Neural cell (in vitro differentiated cells): ENCODE results near the gene AP1M2. TPM values are rescaled to one million over a fixed set of nuclear protein-coding genes. Genes with fewer than 3 reads are reported as not detected.
A peak's percentile ranks its signal among the peaks of the same experiment; 100 is the strongest.
"Not testable (repeated sequence)": the region's sequence is repeated elsewhere in the genome, so short reads cannot be mapped to it uniquely, and the experiment has no call there.

Experiments
- H2AFZ ChIP-seq: fragments of 200-600, 300-800 bp; sonication (generic), shearing (Covaris generic); 2 replicates; pipeline ENCODE4 v1.6.0; 2014; ENCODE audit warnings: low read depth, mild to moderate bottlenecking, antibody characterized with exemption, low read length, moderate library complexity
- H3F3A ChIP-seq: fragments of 200-600 bp; shearing (Covaris generic); 2 replicates; pipeline ENCODE4 v1.6.1; 2016; ENCODE audit warnings: mild to moderate bottlenecking, moderate library complexity, mixed read lengths, antibody characterized with exemption, low read length; ENCODE audit not compliant: insufficient read depth, poor library complexity, severe bottlenecking
- H3K27ac ChIP-seq: fragments of 200-600, 300-800 bp; sonication (generic), shearing (Covaris generic); 2 replicates; pipeline ENCODE4 v1.5.1; 2014; ENCODE audit warnings: mild to moderate bottlenecking, low read length, moderate library complexity
- H3K27me3 ChIP-seq: fragments of 300-800, 200-600 bp; sonication (generic), shearing (Covaris generic); 2 replicates; pipeline ENCODE4 v1.6.0; 2014; ENCODE audit warnings: mild to moderate bottlenecking, low read depth, low read length, moderate library complexity; ENCODE audit not compliant: insufficient read depth
- H3K36me3 ChIP-seq: fragments of 300-800, 200-600 bp; sonication (generic), shearing (Covaris generic); 2 replicates; pipeline ENCODE4 v1.5.1; 2014; ENCODE audit warnings: mild to moderate bottlenecking, antibody characterized with exemption, low read length, moderate library complexity; ENCODE audit not compliant: insufficient read depth
- H3K4me2 ChIP-seq: fragments of 300-800, 200-600 bp; sonication (generic), shearing (Covaris generic); 2 replicates; pipeline ENCODE4 v1.6.0; 2014; ENCODE audit warnings: mild to moderate bottlenecking, low read length
- H3K4me3 ChIP-seq: fragments of 300-800, 200-600 bp; sonication (generic), shearing (Covaris generic); 2 replicates; pipeline ENCODE4 v1.5.1; 2014; ENCODE audit warnings: mild to moderate bottlenecking, low read length, moderate library complexity
- H3K79me2 ChIP-seq: fragments of 200-600 bp; shearing (Covaris generic); replicated peaks from 2 replicates; pipeline ENCODE4 v1.6.0; 2014; ENCODE audit warnings: mild to moderate bottlenecking, low read length, moderate library complexity; ENCODE audit not compliant: insufficient read depth
- H3K9ac ChIP-seq: fragments of 300-800, 200-600 bp; sonication (generic), shearing (Covaris generic); 2 replicates; pipeline ENCODE4 v1.6.1; 2016; ENCODE audit warnings: mild to moderate bottlenecking, low read length, mixed read lengths
- H3K9me2 ChIP-seq: fragments of 200-600 bp; shearing (Covaris generic); 2 replicates; pipeline ENCODE4 v1.6.1; 2016; ENCODE audit warnings: mild to moderate bottlenecking, low read length, mixed read lengths; ENCODE audit not compliant: insufficient read depth
- H3K9me3 ChIP-seq: fragments of 200-600, 300-800 bp; sonication (generic), shearing (Covaris generic); 2 replicates; pipeline ENCODE4 v1.6.1; 2016; ENCODE audit warnings: mild to moderate bottlenecking, mixed run types, low read length, moderate library complexity, mixed read lengths
- H4K20me1 ChIP-seq: fragments of 200-600 bp; shearing (Covaris generic); 2 replicates; pipeline ENCODE4 v1.6.1; 2016; ENCODE audit warnings: mild to moderate bottlenecking, mixed run types; ENCODE audit not compliant: insufficient read depth
- CTCF ChIP-seq: fragments of 450-650 bp; IDR thresholded peaks from 2 replicates; pipeline ENCODE4 v1.5.1; 2014; ENCODE audit warnings: antibody characterized with exemption, mild to moderate bottlenecking, moderate library complexity; ENCODE audit not compliant: poor library complexity, severe bottlenecking
- EP300 ChIP-seq: fragments of 450-650 bp; conservative IDR thresholded peaks from 2 replicates; pipeline ENCODE4 v1.6.1; 2014; ENCODE audit warnings: antibody characterized with exemption, mild to moderate bottlenecking, moderate library complexity; ENCODE audit not compliant: poor library complexity, severe bottlenecking
- EZH2 ChIP-seq: fragments of 200-600, 300-800 bp; shearing (Covaris generic), sonication (generic); IDR thresholded peaks from 2 replicates; pipeline ENCODE4 v1.6.1; 2014; ENCODE audit warnings: antibody characterized with exemption, low read length, borderline replicate concordance, mild to moderate bottlenecking; ENCODE audit not compliant: insufficient read depth, poor library complexity, severe bottlenecking
- MXI1 ChIP-seq: fragments of 450-650 bp; conservative IDR thresholded peaks from 2 replicates; pipeline ENCODE4 v1.6.1; 2014; ENCODE audit warnings: antibody characterized with exemption, mild to moderate bottlenecking; ENCODE audit not compliant: poor library complexity, severe bottlenecking
- POLR2AphosphoS5 ChIP-seq: IDR thresholded peaks from 2 replicates; pipeline ENCODE4 v1.6.1; 2012
- RAD21 ChIP-seq: fragments of 450-650 bp; conservative IDR thresholded peaks from 2 replicates; pipeline ENCODE4 v1.6.1; 2014; ENCODE audit warnings: antibody characterized with exemption, mild to moderate bottlenecking, moderate library complexity
- SMC3 ChIP-seq: fragments of 450-650 bp; conservative IDR thresholded peaks from 2 replicates; pipeline ENCODE4 v1.6.1; 2014; ENCODE audit warnings: antibody characterized with exemption, mild to moderate bottlenecking, moderate library complexity; ENCODE audit not compliant: poor library complexity
- TAF1 ChIP-seq: IDR thresholded peaks from 2 replicates; pipeline ENCODE4 v1.6.1; 2012; ENCODE audit warnings: low read depth
- polyA plus RNA-seq: library from polyadenylated mRNA; depleted of rRNA; stranded (reverse); fragments of >200 nt; gene quantifications from 2 replicates; pipeline ENCODE4 v1.2.3, GENCODE V29; 2014
- TF ChIP-seq, protein P1 (sequence below): IDR thresholded peaks from 2 replicates; pipeline ENCODE4 v1.6.1; 2012; ENCODE audit warnings: borderline replicate concordance

The AP1M2 gene
- polyA plus RNA-seq, 1 donor from 2014 or later: 0.38 TPM

GRCh38 chr19:10543420-10544241, 43.5 kb downstream of the AP1M2 start, which contains the start of gene ATG4D:
ATG4D (plus strand) TSS chr19:10543904; CDS start chr19:10544091, 187 bp downstream.
- Histone ChIP-seq H3K9ac (peak within 1 kb of the TSS; percentile 83), H4K20me1 (no peaks in the 10 kb centered on the region), H3K27me3 (no peaks in the 10 kb centered on the region), H3F3A (no peaks in the 10 kb centered on the region), H2AFZ (peak within 1 kb of the TSS; percentile 77), H3K4me3 (peak within 1 kb of the TSS; percentile 94), H3K79me2 (peaks cover 15% of the 10 kb centered on the region), H3K4me2 (peak within 1 kb of the TSS; percentile 85), H3K36me3 (no peaks in the 10 kb centered on the region), H3K9me3 (no peaks in the 10 kb centered on the region), H3K27ac (peak within 1 kb of the TSS; percentile 31), H3K9me2 (no peaks in the 10 kb centered on the region)
- TF ChIP-seq, protein P1, sequence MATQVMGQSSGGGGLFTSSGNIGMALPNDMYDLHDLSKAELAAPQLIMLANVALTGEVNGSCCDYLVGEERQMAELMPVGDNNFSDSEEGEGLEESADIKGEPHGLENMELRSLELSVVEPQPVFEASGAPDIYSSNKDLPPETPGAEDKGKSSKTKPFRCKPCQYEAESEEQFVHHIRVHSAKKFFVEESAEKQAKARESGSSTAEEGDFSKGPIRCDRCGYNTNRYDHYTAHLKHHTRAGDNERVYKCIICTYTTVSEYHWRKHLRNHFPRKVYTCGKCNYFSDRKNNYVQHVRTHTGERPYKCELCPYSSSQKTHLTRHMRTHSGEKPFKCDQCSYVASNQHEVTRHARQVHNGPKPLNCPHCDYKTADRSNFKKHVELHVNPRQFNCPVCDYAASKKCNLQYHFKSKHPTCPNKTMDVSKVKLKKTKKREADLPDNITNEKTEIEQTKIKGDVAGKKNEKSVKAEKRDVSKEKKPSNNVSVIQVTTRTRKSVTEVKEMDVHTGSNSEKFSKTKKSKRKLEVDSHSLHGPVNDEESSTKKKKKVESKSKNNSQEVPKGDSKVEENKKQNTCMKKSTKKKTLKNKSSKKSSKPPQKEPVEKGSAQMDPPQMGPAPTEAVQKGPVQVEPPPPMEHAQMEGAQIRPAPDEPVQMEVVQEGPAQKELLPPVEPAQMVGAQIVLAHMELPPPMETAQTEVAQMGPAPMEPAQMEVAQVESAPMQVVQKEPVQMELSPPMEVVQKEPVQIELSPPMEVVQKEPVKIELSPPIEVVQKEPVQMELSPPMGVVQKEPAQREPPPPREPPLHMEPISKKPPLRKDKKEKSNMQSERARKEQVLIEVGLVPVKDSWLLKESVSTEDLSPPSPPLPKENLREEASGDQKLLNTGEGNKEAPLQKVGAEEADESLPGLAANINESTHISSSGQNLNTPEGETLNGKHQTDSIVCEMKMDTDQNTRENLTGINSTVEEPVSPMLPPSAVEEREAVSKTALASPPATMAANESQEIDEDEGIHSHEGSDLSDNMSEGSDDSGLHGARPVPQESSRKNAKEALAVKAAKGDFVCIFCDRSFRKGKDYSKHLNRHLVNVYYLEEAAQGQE: peak; percentile 55
- TF ChIP-seq EZH2 (no peak), SMC3 (peak; percentile 28), EP300 (peak; percentile 29), POLR2AphosphoS5 (peak; percentile 94), CTCF (peak; percentile 14), TAF1 (peak; percentile 91), RAD21 (no peak), MXI1 (no peak)

- no peak overlapping the region for H3K27ac ChIP-seq
- H3K9me3 ChIP-seq: no peaks in the 10 kb centered on the region
- H3K9me2 ChIP-seq: no peaks in the 10 kb centered on the region
- no peaks in the 10 kb centered on the region for H3K27me3 ChIP-seq
- no peaks in the 10 kb centered on the region for H3F3A ChIP-seq
- TF ChIP-seq, protein P1: no peak
- H3K36me3 ChIP-seq: no peaks in the 10 kb centered on the region
- H3K4me2 ChIP-seq: peak overlapping the region; percentile 51
- H3K79me2 ChIP-seq: peaks cover 13% of the 10 kb centered on the region
- H3K9ac ChIP-seq: peak overlapping the region; percentile 83
- H2AFZ ChIP-seq: peak overlapping the region; percentile 77
- H3K4me3 ChIP-seq: peak overlapping the region; percentile 94
- no peaks in the 10 kb centered on the region for H4K20me1 ChIP-seq
These were observed 44.1 kb downstream of the AP1M2 start for GRCh38 chr19:10543059-10543419.

- H3F3A ChIP-seq, H3K27me3 ChIP-seq, H3K79me2 ChIP-seq, H3K9me3 ChIP-seq, H4K20me1 ChIP-seq, H3K9ac ChIP-seq, H3K9me2 ChIP-seq, H3K27ac ChIP-seq, H3K4me3 ChIP-seq, H3K36me3 ChIP-seq, H3K4me2 ChIP-seq, H2AFZ ChIP-seq: not testable (repeated sequence)
These were observed 48.1 kb downstream of the AP1M2 start for GRCh38 chr19:10539016-10539415.
